ENCODE measurements around the gene BPIFB2. TPM values are rescaled to one million over a fixed set of nuclear protein-coding genes. Genes with fewer than 3 reads are reported as not detected.

BPIFB2 gene
- total RNA-seq, 1 donor: not detected

- H3K9me3 ChIP-seq (ENCODE audit: low read depth, low read length): peaks cover 7% of the 10 kb centered on the region
- H3K27me3 ChIP-seq (ENCODE audit: insufficient read depth, low read length): no peaks in the 10 kb centered on the region
- H3K4me1 ChIP-seq (ENCODE audit: insufficient read depth, low read length): no peaks in the 10 kb centered on the region
These were observed 38.9 kb downstream of the BPIFB2 start for GRCh38 chr20:33046412-33046811.

GRCh38 chr20:33051333-33051732, 43.8 kb downstream of the BPIFB2 start:
- H3K4me3 ChIP-seq (ENCODE audit: low read length): no peak overlapping the region

More at GRCh38 chr20:33046412-33046811, 38.9 kb downstream of the BPIFB2 start:
- H3K4me3 ChIP-seq (ENCODE audit: low read length): no peak overlapping the region

GRCh38 chr20:33053291-33054106, 46.0 kb downstream of the BPIFB2 start, which contains the start of gene BPIFB3:
Gene BPIFB3 (plus strand): TSS chr20:33053903. CDS start chr20:33055436, 1,533 bp downstream.
- Histone ChIP-seq H3K9me3 (ENCODE audit: low read depth, low read length) (no peaks in the 10 kb centered on the region), H3K27me3 (ENCODE audit: insufficient read depth, low read length) (no peaks in the 10 kb centered on the region), H3K4me3 (ENCODE audit: low read length) (no peak within 1 kb of the TSS), H3K4me1 (ENCODE audit: insufficient read depth, low read length) (no peaks in the 10 kb centered on the region)

More at GRCh38 chr20:33051333-33051732, 43.8 kb downstream of the BPIFB2 start:
- no peaks in the 10 kb centered on the region for H3K9me3 ChIP-seq (ENCODE audit: low read depth, low read length)
- H3K4me1 ChIP-seq (ENCODE audit: insufficient read depth, low read length): no peaks in the 10 kb centered on the region
- no peaks in the 10 kb centered on the region for H3K27me3 ChIP-seq (ENCODE audit: insufficient read depth, low read length)

- Histone ChIP-seq H3K27me3 (ENCODE audit: insufficient read depth, low read length) (no peaks in the 10 kb centered on the region), H3K9me3 (ENCODE audit: low read depth, low read length) (no peaks in the 10 kb centered on the region), H3K4me1 (ENCODE audit: insufficient read depth, low read length) (no peaks in the 10 kb centered on the region), H3K4me3 (ENCODE audit: low read length) (no peak overlapping the region)
These were observed 46.9 kb downstream of the BPIFB2 start for GRCh38 chr20:33054381-33054780.

GRCh38 chr20:33054791-33055190, 47.3 kb downstream of the BPIFB2 start:
- H3K9me3 ChIP-seq (ENCODE audit: low read depth, low read length): no peaks in the 10 kb centered on the region
- no peaks in the 10 kb centered on the region for H3K4me1 ChIP-seq (ENCODE audit: insufficient read depth, low read length)

GRCh38 chr20:33059136-33059535, 51.6 kb downstream of the BPIFB2 start:
- no peaks in the 10 kb centered on the region for H3K4me1 ChIP-seq (ENCODE audit: insufficient read depth, low read length)
- H3K9me3 ChIP-seq (ENCODE audit: low read depth, low read length): no peaks in the 10 kb centered on the region
- no peaks in the 10 kb centered on the region for H3K27me3 ChIP-seq (ENCODE audit: insufficient read depth, low read length)
- no peak overlapping the region for H3K4me3 ChIP-seq (ENCODE audit: low read length)

More at GRCh38 chr20:33054791-33055190, 47.3 kb downstream of the BPIFB2 start:
- no peaks in the 10 kb centered on the region for H3K27me3 ChIP-seq (ENCODE audit: insufficient read depth, low read length)
- H3K4me3 ChIP-seq (ENCODE audit: low read length): no peak overlapping the region

GRCh38 chr20:33059741-33060390, 52.4 kb downstream of the BPIFB2 start:
- Histone ChIP-seq H3K27me3 (ENCODE audit: insufficient read depth, low read length) (no peaks in the 10 kb centered on the region), H3K4me1 (ENCODE audit: insufficient read depth, low read length) (no peaks in the 10 kb centered on the region), H3K4me3 (ENCODE audit: low read length) (no peak overlapping the region), H3K9me3 (ENCODE audit: low read depth, low read length) (no peaks in the 10 kb centered on the region)

GRCh38 chr20:33061658-33062028, 54.1 kb downstream of the BPIFB2 start:
- H3K27me3 ChIP-seq (ENCODE audit: insufficient read depth, low read length): no peaks in the 10 kb centered on the region
- no peaks in the 10 kb centered on the region for H3K9me3 ChIP-seq (ENCODE audit: low read depth, low read length)
- H3K4me3 ChIP-seq (ENCODE audit: low read length): no peak overlapping the region
- H3K4me1 ChIP-seq (ENCODE audit: insufficient read depth, low read length): no peaks in the 10 kb centered on the region

GRCh38 chr20:33062105-33062824, 54.8 kb downstream of the BPIFB2 start:
- Histone ChIP-seq H3K27me3 (ENCODE audit: insufficient read depth, low read length) (no peaks in the 10 kb centered on the region), H3K9me3 (ENCODE audit: low read depth, low read length) (no peaks in the 10 kb centered on the region), H3K4me3 (ENCODE audit: low read length) (no peak overlapping the region), H3K4me1 (ENCODE audit: insufficient read depth, low read length) (no peaks in the 10 kb centered on the region)

GRCh38 chr20:33062825-33063149, 55.3 kb downstream of the BPIFB2 start:
- no peaks in the 10 kb centered on the region for H3K9me3 ChIP-seq (ENCODE audit: low read depth, low read length)
- peaks cover 2% of the 10 kb centered on the region for H3K4me1 ChIP-seq (ENCODE audit: insufficient read depth, low read length)
- H3K4me3 ChIP-seq (ENCODE audit: low read length): no peak overlapping the region
- no peaks in the 10 kb centered on the region for H3K27me3 ChIP-seq (ENCODE audit: insufficient read depth, low read length)

- Histone ChIP-seq H3K4me3 (ENCODE audit: low read length) (no peak overlapping the region), H3K4me1 (ENCODE audit: insufficient read depth, low read length) (peaks cover 7% of the 10 kb centered on the region), H3K27me3 (ENCODE audit: insufficient read depth, low read length) (no peaks in the 10 kb centered on the region)
These were observed 55.8 kb downstream of the BPIFB2 start for GRCh38 chr20:33063271-33063670.

GRCh38 chr20:33064572-33065287, 57.2 kb downstream of the BPIFB2 start:
- Histone ChIP-seq H3K4me3 (ENCODE audit: low read length) (no peak overlapping the region), H3K9me3 (ENCODE audit: low read depth, low read length) (no peaks in the 10 kb centered on the region), H3K4me1 (ENCODE audit: insufficient read depth, low read length) (peaks cover 7% of the 10 kb centered on the region), H3K27me3 (ENCODE audit: insufficient read depth, low read length) (no peaks in the 10 kb centered on the region)

More at GRCh38 chr20:33063271-33063670, 55.8 kb downstream of the BPIFB2 start:
- no peaks in the 10 kb centered on the region for H3K9me3 ChIP-seq (ENCODE audit: low read depth, low read length)

GRCh38 chr20:33065785-33066184, 58.3 kb downstream of the BPIFB2 start:
- Histone ChIP-seq H3K4me1 (ENCODE audit: insufficient read depth, low read length) (peaks cover 7% of the 10 kb centered on the region), H3K4me3 (ENCODE audit: low read length) (no peak overlapping the region), H3K27me3 (ENCODE audit: insufficient read depth, low read length) (no peaks in the 10 kb centered on the region), H3K9me3 (ENCODE audit: low read depth, low read length) (no peaks in the 10 kb centered on the region)

GRCh38 chr20:33067806-33068205, 60.3 kb downstream of the BPIFB2 start:
- Histone ChIP-seq H3K27me3 (ENCODE audit: insufficient read depth, low read length) (no peaks in the 10 kb centered on the region), H3K9me3 (ENCODE audit: low read depth, low read length) (no peaks in the 10 kb centered on the region), H3K4me3 (ENCODE audit: low read length) (no peak overlapping the region), H3K4me1 (ENCODE audit: insufficient read depth, low read length) (peaks cover 7% of the 10 kb centered on the region)
